ENCODE results near the gene CCDC175.
A peak's percentile ranks its signal among the peaks of the same experiment; 100 is the strongest.

CCDC175 gene

DNA sequence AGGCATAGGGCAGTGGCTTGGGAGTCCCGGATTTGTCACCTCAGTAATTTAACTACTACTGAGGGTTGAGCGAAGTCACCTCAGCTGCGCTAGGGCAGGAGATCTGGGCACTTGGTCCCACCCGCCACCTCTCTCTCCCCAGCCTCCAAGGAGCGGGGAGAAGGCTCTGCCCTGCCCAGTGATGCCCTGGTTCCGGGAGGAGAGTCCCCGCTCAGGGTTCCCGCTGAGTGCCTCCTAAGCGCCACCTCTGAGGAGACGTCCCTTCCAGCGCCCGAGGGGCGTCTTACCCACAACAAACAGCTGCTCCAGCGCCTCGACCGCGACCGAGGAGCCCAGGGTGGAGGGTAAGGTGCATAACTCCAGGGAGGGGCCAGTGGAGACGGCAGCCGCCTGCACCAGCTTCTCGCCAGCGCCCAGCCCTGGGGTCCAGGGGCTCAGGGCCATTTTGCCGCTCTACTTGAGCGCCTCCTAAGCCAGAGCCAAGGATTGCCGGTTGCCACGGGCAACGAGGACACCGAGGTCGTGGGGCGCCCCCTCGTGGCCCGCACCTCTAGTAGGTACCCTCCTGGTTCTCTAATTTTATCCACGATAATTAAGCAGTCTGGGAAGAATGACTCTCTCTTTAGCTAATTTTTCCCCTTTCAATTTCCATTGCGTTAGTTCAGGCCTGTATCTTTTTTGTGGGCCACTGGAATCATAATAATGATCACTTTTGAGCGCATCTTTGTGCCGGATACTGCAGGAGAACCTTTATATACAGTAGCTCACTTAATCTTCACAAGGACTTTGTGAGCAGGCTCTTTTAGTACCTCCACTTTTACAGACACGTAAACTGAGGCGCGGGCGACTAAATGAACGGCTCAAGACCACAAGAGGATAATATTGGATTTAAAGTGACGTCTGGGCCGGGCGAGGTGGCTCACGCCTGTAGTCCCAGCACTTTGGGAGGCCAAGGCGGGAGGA, at the start of gene CCDC175:
Gene CCDC175, minus strand, starts transcription at position 481 of the 963 bp plus-strand sequence. Its CDS starts 37 bp downstream, at position 444.
- H3K36me3 ChIP-seq (ENCODE audit: insufficient read depth, low read depth, low read length) = no peaks in the 10 kb centered on the region
- H3K27ac ChIP-seq (ENCODE audit: low read length) = no peak within 1 kb of the TSS
- peak within 1 kb of the TSS; percentile 90 for H3K4me3 ChIP-seq (ENCODE audit: low read length)
- H3K9me3 ChIP-seq (ENCODE audit: insufficient read depth, low read depth, low read length) = no peaks in the 10 kb centered on the region
- H3K9ac ChIP-seq (ENCODE audit: low read depth, low read length) = peak within 1 kb of the TSS; percentile 77; the same call in 1 of the 2 replicates
- 0 out of 2 replicates have a peak, but pooled peaks cover 6% of the 10 kb centered on the region for H3K27me3 ChIP-seq (ENCODE audit: insufficient read depth, low read length)
- H3K4me1 ChIP-seq (ENCODE audit: insufficient read depth, low read length) = no peaks in the 10 kb centered on the region

DNA sequence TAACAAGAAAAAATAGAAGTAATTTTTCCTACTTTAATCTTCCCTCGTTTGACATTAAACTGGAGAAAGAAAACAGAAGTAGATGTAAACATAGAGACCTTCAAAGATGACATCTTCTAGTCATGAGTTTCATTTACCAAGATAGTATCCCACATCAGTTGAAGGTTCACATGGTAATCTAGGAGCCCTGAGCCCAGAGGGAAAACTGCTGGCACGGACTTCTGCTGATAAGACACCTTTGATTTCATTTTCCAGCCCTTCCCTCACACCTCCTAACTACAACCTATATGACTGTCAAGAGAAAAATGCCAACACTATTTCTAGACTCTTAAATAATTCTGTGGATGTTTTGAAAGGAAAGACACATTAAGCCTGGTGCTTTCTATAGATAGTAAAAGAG, 46.0 kb upstream of the CCDC175 start:
- Histone ChIP-seq H3K36me3 (ENCODE audit: insufficient read depth, low read depth, low read length) (no peaks in the 10 kb centered on the region), H3K9me3 (ENCODE audit: insufficient read depth, low read depth, low read length) (no peaks in the 10 kb centered on the region), H3K4me1 (ENCODE audit: insufficient read depth, low read length) (no peaks in the 10 kb centered on the region), H3K9ac (ENCODE audit: low read depth, low read length) (no peak overlapping the region), H3K27ac (ENCODE audit: low read length) (no peak overlapping the region), H3K27me3 (ENCODE audit: insufficient read depth, low read length) (no peaks in the 10 kb centered on the region), H3K4me3 (ENCODE audit: low read length) (no peak overlapping the region)

DNA sequence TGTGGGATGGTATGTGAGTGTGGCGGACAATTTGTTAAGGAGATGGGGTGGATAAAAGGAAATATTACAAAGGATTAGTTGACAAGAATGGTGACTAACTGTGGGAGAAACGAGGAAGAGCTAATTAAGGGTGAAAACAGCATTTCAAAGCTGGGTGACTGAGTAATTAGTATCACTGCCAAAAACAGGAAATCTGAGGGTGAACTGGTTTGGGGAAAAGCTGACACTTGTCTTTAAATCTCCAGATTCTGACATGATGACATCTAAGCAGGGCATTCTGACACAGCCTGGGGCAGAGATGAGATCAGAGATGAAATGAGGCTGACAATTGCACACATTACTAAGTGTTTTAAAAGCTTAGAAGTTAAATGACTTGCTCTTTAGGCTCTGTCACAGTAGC, 42.4 kb upstream of the CCDC175 start:
- H3K9ac ChIP-seq (ENCODE audit: low read depth, low read length) = no peak overlapping the region
- no peak overlapping the region for H3K4me3 ChIP-seq (ENCODE audit: low read length)
- H3K27me3 ChIP-seq (ENCODE audit: insufficient read depth, low read length) = no peaks in the 10 kb centered on the region
- H3K36me3 ChIP-seq (ENCODE audit: insufficient read depth, low read depth, low read length) = no peaks in the 10 kb centered on the region
- H3K27ac ChIP-seq (ENCODE audit: low read length) = no peak overlapping the region
- H3K9me3 ChIP-seq (ENCODE audit: insufficient read depth, low read depth, low read length) = peaks cover 6% of the 10 kb centered on the region; the same call in 1 of the 2 replicates
- no peaks in the 10 kb centered on the region for H3K4me1 ChIP-seq (ENCODE audit: insufficient read depth, low read length)

DNA sequence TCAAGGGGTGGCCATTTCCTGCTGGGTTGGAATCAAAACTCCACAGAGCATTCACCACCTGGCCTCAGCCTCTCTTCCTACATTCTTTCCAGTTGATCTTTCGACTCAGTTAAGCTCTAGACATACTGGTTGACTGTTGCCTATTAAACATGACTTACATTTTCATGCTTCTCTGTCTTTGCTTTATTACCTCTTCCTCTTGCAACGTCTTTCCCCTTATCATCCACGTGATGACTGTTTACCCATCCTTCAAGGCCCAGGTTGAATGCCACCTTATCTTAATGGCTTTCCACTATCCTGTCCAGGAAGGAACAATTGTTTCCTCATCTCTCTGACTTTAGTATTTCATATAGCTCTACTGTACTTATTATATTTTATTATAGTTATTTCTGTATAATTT, 24.4 kb upstream of the CCDC175 start:
- no peaks in the 10 kb centered on the region for H3K27me3 ChIP-seq (ENCODE audit: insufficient read depth, low read length)

DNA sequence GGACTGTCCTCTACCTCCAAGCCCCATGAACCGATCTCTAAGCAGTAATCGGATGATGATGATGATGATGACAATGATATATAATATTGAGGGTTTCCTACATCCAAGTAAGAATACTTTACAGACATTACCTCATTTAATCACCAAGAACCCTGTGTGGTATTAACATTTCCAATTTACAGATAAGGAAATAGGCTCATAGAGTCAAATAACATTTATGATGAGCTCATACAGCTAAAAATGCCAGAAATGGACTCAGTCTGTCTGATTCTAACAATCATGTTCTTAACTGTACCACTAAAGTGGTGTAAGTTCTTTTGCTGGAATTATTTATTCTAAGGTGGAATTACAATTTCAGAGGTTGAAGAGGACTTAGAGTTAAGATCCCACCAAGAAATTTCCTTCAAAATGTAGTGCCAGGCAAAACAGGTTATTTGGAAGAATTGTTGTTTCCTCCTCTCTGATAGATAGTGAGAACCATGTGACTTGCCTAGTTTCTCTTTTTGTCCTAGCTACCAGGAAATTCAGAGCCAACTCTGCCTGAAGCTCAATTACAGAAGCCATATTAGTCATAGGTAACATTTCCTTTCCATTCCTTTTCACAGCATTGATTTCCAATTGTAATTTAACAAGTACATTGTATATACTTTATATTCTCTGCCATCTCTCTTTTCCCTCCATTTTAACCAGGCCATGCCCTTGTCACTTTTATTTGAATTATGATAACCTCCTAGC, 23.8 kb upstream of the CCDC175 start:
- no peaks in the 10 kb centered on the region for H3K36me3 ChIP-seq (ENCODE audit: insufficient read depth, low read depth, low read length)
- H3K4me3 ChIP-seq (ENCODE audit: low read length) = no peak overlapping the region
- no peaks in the 10 kb centered on the region for H3K9me3 ChIP-seq (ENCODE audit: insufficient read depth, low read depth, low read length)
- H3K9ac ChIP-seq (ENCODE audit: low read depth, low read length) = no peak overlapping the region
- H3K27ac ChIP-seq (ENCODE audit: low read length) = no peak overlapping the region
- H3K4me1 ChIP-seq (ENCODE audit: insufficient read depth, low read length) = no peaks in the 10 kb centered on the region
- H3K27me3 ChIP-seq (ENCODE audit: insufficient read depth, low read length) = no peaks in the 10 kb centered on the region

More for the DNA sequence above, 24.4 kb upstream of the CCDC175 start:
- H3K27ac ChIP-seq (ENCODE audit: low read length) = no peak overlapping the region
- H3K4me1 ChIP-seq (ENCODE audit: insufficient read depth, low read length) = no peaks in the 10 kb centered on the region
- no peak overlapping the region for H3K9ac ChIP-seq (ENCODE audit: low read depth, low read length)
- H3K4me3 ChIP-seq (ENCODE audit: low read length) = no peak overlapping the region
- H3K36me3 ChIP-seq (ENCODE audit: insufficient read depth, low read depth, low read length) = no peaks in the 10 kb centered on the region
- no peaks in the 10 kb centered on the region for H3K9me3 ChIP-seq (ENCODE audit: insufficient read depth, low read depth, low read length)

DNA sequence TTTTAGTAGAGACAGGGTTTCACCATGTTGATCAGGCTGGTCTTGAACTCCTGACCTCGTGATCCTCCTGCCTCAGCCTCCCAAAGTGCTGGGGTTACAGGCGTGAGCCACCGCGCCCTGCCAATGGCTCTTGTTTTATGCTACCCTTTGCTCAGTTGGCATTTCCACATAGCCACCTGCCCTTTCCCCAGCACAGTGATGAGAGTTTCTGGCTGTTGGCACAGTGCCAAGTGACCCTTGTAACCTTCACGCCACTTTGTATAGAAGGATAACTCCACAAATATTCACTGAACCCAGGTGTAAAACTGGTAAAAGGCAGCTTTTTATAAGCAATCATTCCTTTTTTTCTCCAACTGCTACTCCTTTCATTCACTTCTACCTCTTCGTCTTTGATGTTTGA, 18.5 kb upstream of the CCDC175 start:
- Histone ChIP-seq H3K36me3 (ENCODE audit: insufficient read depth, low read depth, low read length) (no peaks in the 10 kb centered on the region), H3K4me1 (ENCODE audit: insufficient read depth, low read length) (no peaks in the 10 kb centered on the region), H3K9me3 (ENCODE audit: insufficient read depth, low read depth, low read length) (no peaks in the 10 kb centered on the region), H3K27me3 (ENCODE audit: insufficient read depth, low read length) (no peaks in the 10 kb centered on the region), H3K4me3 (ENCODE audit: low read length) (no peak overlapping the region), H3K9ac (ENCODE audit: low read depth, low read length) (no peak overlapping the region), H3K27ac (ENCODE audit: low read length) (no peak overlapping the region)

DNA sequence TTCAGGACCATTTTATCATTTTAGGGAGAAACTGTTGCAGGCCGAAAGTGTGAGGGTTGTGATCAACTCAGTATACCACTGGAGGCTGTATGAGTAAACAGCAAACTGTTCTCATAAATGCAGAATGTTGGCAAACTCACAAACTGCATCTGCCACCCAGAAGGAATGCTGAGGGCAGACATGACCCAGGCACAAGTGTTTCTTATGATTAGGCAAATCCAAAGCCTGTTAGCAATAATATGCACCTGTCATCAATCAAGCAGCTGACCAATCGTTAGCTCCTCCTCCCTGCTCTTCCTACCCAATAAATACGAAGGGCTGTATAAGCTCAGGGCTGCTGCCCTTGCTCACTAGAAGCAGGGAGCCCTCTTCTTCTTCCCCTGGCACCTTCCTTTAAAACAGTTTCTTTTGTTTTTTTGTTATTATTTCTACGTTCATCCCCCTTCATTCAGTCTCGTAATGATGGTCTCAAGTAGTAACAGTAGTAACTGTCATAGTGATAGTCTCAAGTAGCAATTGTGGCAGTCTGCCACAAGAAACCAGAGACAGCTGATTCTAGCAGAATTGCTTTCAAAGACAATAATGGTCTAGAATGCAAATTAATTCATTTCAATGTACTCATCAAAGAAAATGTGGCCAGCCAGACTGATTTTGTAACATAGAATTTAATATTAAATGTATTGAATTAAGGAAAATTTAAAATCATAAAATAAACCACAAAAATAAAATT, 15.2 kb upstream of the CCDC175 start:
- Histone ChIP-seq H3K4me3 (ENCODE audit: low read length) (no peak overlapping the region), H3K9ac (ENCODE audit: low read depth, low read length) (no peak overlapping the region)

DNA sequence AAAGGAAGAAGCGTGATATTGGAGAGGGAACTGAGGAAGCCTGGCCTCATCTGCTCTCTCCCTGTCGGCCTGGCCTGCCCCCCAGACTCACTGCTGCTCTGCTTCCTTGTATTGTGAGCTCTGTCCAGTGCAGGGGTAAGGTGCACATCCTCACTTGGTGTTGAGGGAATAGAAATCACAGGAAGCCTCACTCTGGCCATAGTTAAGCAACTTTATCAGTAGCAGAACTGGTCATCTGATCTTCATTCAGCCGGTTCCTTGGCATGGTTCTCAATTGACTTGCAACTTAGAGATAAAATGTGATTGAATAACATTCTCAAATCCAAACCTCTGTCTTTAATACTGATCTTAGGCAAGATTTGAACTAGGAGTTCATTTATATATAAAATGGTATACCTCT, 11.5 kb upstream of the CCDC175 start:
- H3K27ac ChIP-seq (ENCODE audit: low read length) = no peak overlapping the region
- no peaks in the 10 kb centered on the region for H3K27me3 ChIP-seq (ENCODE audit: insufficient read depth, low read length)
- H3K36me3 ChIP-seq (ENCODE audit: insufficient read depth, low read depth, low read length) = no peaks in the 10 kb centered on the region
- no peak overlapping the region for H3K9ac ChIP-seq (ENCODE audit: low read depth, low read length)
- H3K9me3 ChIP-seq (ENCODE audit: insufficient read depth, low read depth, low read length) = no peaks in the 10 kb centered on the region
- no peak overlapping the region for H3K4me3 ChIP-seq (ENCODE audit: low read length)
- H3K4me1 ChIP-seq (ENCODE audit: insufficient read depth, low read length) = no peaks in the 10 kb centered on the region

More for the DNA sequence above, 15.2 kb upstream of the CCDC175 start:
- H3K27me3 ChIP-seq (ENCODE audit: insufficient read depth, low read length) = no peaks in the 10 kb centered on the region
- H3K4me1 ChIP-seq (ENCODE audit: insufficient read depth, low read length) = no peaks in the 10 kb centered on the region
- no peaks in the 10 kb centered on the region for H3K36me3 ChIP-seq (ENCODE audit: insufficient read depth, low read depth, low read length)
- H3K27ac ChIP-seq (ENCODE audit: low read length) = no peak overlapping the region
- no peaks in the 10 kb centered on the region for H3K9me3 ChIP-seq (ENCODE audit: insufficient read depth, low read depth, low read length)

DNA sequence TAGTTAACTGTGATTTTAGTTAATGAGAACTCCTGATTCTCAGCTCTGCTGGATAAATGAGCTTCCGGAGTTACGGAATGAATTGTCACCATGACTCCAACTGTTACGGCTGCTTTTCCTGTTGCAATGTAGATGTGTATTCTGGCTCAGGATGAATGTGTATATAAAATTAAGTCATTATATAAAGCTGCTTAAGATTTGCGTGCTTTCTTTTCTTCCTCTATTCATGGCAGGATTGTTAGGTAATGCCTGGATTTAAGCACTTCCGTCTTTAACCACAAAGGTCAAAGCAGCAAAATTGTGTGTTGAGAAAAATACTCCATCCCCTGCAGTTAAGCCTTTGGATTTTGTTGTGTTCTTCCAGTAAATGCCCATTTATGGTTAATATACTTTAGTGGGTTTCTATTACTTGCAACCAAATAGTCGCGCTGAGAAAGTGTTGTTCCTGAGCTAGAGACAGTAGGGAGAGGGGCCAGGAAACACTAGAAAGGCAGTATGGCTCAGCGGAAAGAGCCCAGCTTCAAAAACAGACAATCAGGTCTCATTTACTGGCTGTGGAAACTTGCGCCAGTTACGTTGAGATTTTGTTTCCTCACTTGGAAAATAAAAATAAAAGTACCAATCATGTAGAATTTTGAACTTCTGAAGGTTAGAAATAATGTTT, 9.4 kb upstream of the CCDC175 start:
- no peak overlapping the region for H3K9ac ChIP-seq (ENCODE audit: low read depth, low read length)
- no peak overlapping the region for H3K4me3 ChIP-seq (ENCODE audit: low read length)
- H3K27ac ChIP-seq (ENCODE audit: low read length) = no peak overlapping the region
- H3K9me3 ChIP-seq (ENCODE audit: insufficient read depth, low read depth, low read length) = no peaks in the 10 kb centered on the region
- no peaks in the 10 kb centered on the region for H3K27me3 ChIP-seq (ENCODE audit: insufficient read depth, low read length)
- no peaks in the 10 kb centered on the region for H3K4me1 ChIP-seq (ENCODE audit: insufficient read depth, low read length)
- H3K36me3 ChIP-seq (ENCODE audit: insufficient read depth, low read depth, low read length) = no peaks in the 10 kb centered on the region

DNA sequence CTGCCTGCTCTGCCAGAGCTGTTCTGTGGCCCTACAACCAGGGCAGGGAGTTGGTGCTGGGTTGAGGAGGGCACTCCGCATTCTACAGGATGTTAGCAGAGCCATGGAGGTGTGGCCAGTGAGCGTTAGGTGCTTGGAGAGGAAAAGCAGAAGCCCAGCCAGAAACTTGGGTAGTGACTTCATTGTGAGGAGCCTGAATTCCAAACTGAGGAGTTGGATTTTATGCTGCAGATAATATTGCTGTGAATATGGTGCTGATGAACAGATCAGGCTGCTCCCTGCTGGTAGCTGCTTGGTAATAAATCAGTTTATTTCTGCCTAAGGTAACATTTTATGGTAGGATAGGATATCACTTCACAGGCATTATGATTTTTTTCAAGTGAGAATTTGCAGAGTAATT, 7.1 kb upstream of the CCDC175 start:
- no peaks in the 10 kb centered on the region for H3K27me3 ChIP-seq (ENCODE audit: insufficient read depth, low read length)
- no peaks in the 10 kb centered on the region for H3K9me3 ChIP-seq (ENCODE audit: insufficient read depth, low read depth, low read length)
- H3K4me3 ChIP-seq (ENCODE audit: low read length) = no peak overlapping the region
- no peak overlapping the region for H3K27ac ChIP-seq (ENCODE audit: low read length)
- H3K4me1 ChIP-seq (ENCODE audit: insufficient read depth, low read length) = no peaks in the 10 kb centered on the region
- no peak overlapping the region for H3K9ac ChIP-seq (ENCODE audit: low read depth, low read length)
- no peaks in the 10 kb centered on the region for H3K36me3 ChIP-seq (ENCODE audit: insufficient read depth, low read depth, low read length)

All from iPS-20b (cell line).